22Rv1 (cell line): ENCODE data around the gene FAXC.
"Not testable (repeated sequence)": the region's sequence is repeated elsewhere in the genome, so short reads cannot be mapped to it uniquely, and the experiment has no call there.

Experiments
- CTCF ChIP-seq: fragments of 450-650 bp; IDR thresholded peaks from 2 replicates; pipeline ENCODE4 v1.5.1; 2017; ENCODE audit warnings: mild to moderate bottlenecking
- ZFX ChIP-seq: fragments of 450-650 bp; IDR thresholded peaks from 2 replicates; pipeline ENCODE4 v1.6.1; 2017; ENCODE audit warnings: antibody characterized with exemption, borderline replicate concordance

- TF ChIP-seq CTCF, ZFX: not testable (repeated sequence)
These were observed 84.0 kb downstream of the FAXC start for GRCh38 chr6:99265447-99265846.
